Ectodermal cell (in vitro differentiated cells): ENCODE data around the gene EBF3.

Experiments used
- H3K27ac ChIP-seq: 2 replicates; pipeline ENCODE4 v1.7.0; 2013; ENCODE audit warnings: mild to moderate bottlenecking, low read depth, low read length; ENCODE audit not compliant: insufficient read depth, poor library complexity, severe bottlenecking
- H3K27me3 ChIP-seq: 2 replicates; pipeline ENCODE4 v1.7.0; 2013; ENCODE audit warnings: mild to moderate bottlenecking, low read length; ENCODE audit not compliant: insufficient read depth, control insufficient read depth, poor library complexity, severe bottlenecking
- H3K36me3 ChIP-seq: one replicate; pipeline ENCODE4 v1.7.0; 2013; ENCODE audit warnings: low read length; ENCODE audit not compliant: control insufficient read depth, insufficient read depth
- H3K4me1 ChIP-seq: one replicate; pipeline ENCODE4 v1.7.0; 2013; ENCODE audit warnings: low read length; ENCODE audit not compliant: control insufficient read depth, insufficient read depth
- H3K4me3 ChIP-seq: 2 replicates; pipeline ENCODE4 v1.7.0; 2013; ENCODE audit warnings: low read depth, low read length, control low read depth; ENCODE audit not compliant: insufficient read depth
- H3K9me3 ChIP-seq: 2 replicates; pipeline ENCODE4 v1.7.0; 2013; ENCODE audit warnings: mild to moderate bottlenecking, low read length, moderate library complexity; ENCODE audit not compliant: control insufficient read depth
- WGBS, 2 experiments: methylation state at CpG; one replicate each; pipeline ENCODE4 v1.1.7; 2013; ENCODE audit warnings: missing lambda C conversion rate in 2 of 2; 5-methylcytosine and 5-hydroxymethylcytosine counted together

The EBF3 gene

DNA sequence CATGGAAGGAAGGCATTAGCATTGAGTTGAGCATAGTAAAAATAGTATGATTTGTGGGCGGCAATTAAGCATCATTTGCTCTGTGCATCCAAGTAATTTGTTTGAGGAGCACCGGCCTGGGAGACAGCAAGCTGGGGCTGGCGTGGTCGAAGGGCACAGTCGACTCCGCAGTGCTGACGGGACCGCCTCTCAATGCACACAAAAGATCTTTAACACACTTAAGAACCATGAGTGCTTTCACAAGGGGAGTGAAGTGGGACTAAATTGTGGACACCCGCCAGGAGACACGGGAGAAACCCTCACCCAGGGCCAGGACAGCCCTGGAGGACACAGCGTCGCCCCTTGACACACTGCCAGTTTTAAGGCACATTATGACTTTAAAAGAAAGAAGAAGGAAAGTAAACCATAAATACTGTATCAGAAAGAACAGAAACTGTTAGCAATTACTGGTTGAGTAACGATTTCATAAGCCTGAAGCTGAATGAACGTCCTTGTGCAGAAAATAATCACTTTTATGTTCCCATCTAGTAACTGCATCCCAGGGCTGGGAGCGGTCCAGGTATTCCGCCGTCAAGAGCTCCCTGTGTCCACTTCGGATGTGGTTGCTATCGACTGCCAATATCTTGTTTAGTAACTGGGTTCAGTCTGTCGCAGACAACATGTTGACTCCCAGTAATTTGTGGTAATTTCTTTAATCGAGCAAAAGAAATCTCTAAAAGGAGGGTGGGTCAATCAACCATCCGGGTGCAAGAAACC is 102.1 kb downstream of the EBF3 start:
- WGBS, 2 experiments: 88 to 92% methylated on average over 21 to 22 of the region's 22 CpGs
- Histone ChIP-seq H3K27ac (no peak overlapping the region), H3K4me3 (no peak overlapping the region), H3K9me3 (no peaks in the 10 kb centered on the region), H3K27me3 (no peaks in the 10 kb centered on the region), H3K4me1 (peaks cover 8% of the 10 kb centered on the region), H3K36me3 (no peaks in the 10 kb centered on the region)

DNA sequence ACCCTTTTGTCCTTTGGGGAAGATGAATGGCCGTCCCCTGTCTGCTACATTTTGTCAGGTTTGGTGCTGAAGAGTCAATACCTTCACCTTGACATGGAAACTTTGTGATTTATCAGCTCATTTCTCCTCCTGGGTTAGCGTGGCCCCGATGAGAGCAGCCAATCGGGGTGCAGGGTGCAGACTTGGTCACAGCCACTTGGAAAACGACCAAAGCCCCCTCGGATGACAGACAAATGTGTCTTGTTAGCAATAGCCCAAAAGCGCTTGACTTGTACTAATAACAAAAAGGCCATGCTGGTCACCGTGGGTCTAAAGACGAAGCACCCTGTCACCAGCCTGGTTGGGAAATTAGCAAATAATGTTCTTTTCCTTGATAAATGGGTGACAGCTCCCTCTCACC is 103.7 kb downstream of the EBF3 start:
- Histone ChIP-seq H3K27ac (no peak overlapping the region), H3K27me3 (no peaks in the 10 kb centered on the region), H3K4me1 (peaks cover 8% of the 10 kb centered on the region), H3K36me3 (no peaks in the 10 kb centered on the region), H3K9me3 (no peaks in the 10 kb centered on the region), H3K4me3 (no peak overlapping the region)
- 92 to 93% methylated on average over 9 of the region's 9 CpGs for WGBS, 2 experiments

DNA sequence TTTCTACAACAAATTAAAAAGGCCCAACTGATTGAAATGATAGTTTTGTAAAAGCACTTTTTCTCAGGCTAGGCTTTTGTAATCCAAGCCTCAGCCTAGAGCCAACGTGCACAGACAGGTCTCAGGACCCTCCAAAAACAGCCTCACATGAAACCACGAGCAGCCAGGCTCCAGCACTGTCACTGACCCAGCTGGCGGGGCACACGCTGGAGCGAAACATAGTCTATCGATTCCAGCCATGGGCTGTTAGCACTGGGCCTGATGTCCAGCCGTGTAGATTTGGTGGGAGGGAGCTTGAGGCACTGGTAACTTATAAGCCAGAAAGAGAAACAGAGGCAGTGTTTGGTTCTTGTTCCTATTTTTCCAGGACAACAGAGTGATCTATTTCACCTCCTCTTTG is 104.5 kb downstream of the EBF3 start:
- no peaks in the 10 kb centered on the region for H3K36me3 ChIP-seq
- no peak overlapping the region for H3K4me3 ChIP-seq
- H3K4me1 ChIP-seq: peaks cover 8% of the 10 kb centered on the region
- WGBS, 2 experiments: 93 to 97% methylated on average over 7 of the region's 7 CpGs
- H3K9me3 ChIP-seq: no peaks in the 10 kb centered on the region
- H3K27ac ChIP-seq: no peak overlapping the region
- no peaks in the 10 kb centered on the region for H3K27me3 ChIP-seq

DNA sequence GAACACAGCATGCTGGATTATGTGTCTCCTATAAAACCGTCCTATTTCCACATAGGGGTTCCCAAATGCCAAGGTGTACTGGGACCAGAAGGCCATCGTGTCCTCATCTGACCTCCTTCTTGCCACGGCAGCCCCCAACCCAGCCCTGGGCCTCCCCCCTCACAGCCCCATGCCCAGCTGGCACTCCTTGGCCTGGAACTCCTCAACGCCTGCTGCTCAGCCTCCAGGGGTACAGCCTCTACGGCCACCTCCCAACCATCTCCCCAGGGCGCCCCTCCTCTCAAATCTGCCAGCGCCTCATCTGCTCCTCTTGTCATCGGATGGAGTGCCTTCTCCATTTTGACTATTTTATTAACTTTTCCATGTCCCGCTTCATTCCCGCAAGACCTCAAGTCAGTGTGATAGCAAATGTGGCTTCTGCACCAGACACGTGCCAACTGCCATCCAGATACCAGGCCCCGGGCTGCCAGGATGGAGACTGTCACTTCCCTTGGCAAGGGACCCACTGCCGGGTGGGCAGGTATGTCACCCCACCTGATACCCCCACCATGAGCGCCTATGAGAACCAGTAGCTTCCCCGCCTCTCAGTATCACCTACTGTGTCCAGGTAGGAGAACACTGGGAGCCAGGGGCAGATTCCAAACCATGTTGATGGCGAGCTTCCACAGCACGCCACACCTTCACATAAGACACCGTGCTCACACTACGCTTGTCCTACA is 106.7 kb downstream of the EBF3 start:
- Histone ChIP-seq H3K4me1 (no peaks in the 10 kb centered on the region), H3K27me3 (no peaks in the 10 kb centered on the region), H3K4me3 (no peak overlapping the region), H3K36me3 (no peaks in the 10 kb centered on the region), H3K9me3 (no peaks in the 10 kb centered on the region), H3K27ac (no peak overlapping the region)
- 91 to 93% methylated on average over 19 of the region's 19 CpGs for WGBS, 2 experiments

DNA sequence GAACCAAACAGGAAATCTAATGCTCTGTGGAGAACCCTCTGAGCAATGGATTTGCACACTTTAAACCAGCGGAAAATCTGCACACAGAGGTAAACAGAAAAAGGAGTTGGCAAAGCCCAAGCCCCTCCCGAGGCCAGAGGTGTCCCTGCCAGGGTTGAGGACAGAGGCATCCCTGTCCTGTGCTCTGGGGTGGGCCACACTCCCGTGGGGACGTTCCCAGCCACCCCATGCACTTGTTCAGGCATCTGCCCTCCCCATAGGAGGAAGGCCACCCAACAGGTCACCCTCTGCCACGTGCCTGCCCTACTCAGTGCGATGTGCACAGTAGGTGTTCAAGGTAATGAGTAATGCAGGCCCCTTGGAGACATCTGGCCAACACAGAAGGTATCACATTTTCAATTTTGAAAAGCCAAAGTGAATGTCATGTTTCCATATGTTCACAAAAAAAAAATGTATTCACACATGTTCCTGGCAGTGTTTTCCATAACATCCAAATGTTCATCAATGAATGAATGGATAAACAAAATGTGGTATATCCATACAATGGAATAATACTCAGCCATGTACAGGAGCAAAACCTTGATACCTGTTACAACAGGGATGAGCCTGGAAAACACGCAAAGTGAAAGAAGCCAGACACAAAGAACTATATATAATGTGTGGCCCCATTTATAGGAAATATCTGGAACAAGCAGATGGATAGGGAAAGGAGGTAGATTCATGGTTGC is 108.1 kb downstream of the EBF3 start:
- no peaks in the 10 kb centered on the region for H3K27me3 ChIP-seq
- no peak overlapping the region for H3K27ac ChIP-seq
- H3K9me3 ChIP-seq: no peaks in the 10 kb centered on the region
- H3K4me1 ChIP-seq: no peaks in the 10 kb centered on the region
- 85 to 88% methylated on average over 7 of the region's 7 CpGs for WGBS, 2 experiments
- no peak overlapping the region for H3K4me3 ChIP-seq
- no peaks in the 10 kb centered on the region for H3K36me3 ChIP-seq

DNA sequence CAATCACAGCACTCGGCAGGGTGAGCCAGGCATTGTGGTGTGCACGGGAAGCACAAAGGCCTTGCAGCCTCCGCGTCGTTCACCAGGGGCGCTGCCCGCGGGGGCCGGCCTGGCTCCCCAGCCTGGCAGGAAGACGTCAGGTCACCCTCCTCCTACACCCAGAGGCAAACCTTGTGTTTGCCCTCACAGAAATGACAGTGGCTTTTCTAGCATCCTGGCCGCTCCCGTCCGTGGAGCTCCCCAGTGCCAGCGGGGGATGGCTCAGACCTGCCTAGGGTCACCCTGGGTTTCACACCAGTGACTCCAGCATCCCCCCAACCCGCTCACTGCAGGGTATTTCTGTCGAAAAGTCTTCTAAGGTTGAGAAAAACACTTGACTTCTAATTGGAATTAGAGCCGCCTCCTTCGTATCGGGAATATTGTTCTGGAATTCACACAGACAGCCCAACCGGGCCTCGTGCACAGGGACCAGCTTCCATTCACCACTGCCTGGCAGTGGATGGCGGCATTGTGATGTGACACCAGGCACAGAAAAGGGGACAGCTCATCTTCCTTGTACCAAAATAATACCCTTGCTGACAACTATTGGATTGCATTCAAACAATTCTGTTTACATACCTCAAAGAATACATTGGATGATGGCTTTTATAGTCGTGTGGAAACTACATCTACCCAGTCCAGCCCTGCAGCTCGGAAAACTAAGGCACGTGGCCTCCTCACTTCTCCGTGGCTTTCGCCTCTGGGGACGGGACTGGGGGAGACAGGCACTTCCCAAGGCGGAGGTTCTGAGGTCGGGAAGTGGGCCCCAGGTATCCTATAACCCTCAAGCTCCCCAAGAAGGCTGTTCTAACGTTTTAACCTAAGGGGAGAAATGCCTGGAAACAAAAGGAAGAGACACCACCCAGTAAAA is 109.0 kb downstream of the EBF3 start:
- no peak overlapping the region for H3K27ac ChIP-seq
- 91% methylated on average over 31 of the region's 31 CpGs for WGBS, 2 experiments
- no peaks in the 10 kb centered on the region for H3K9me3 ChIP-seq
- no peak overlapping the region for H3K4me3 ChIP-seq
- no peaks in the 10 kb centered on the region for H3K27me3 ChIP-seq
- H3K36me3 ChIP-seq: no peaks in the 10 kb centered on the region
- no peaks in the 10 kb centered on the region for H3K4me1 ChIP-seq

DNA sequence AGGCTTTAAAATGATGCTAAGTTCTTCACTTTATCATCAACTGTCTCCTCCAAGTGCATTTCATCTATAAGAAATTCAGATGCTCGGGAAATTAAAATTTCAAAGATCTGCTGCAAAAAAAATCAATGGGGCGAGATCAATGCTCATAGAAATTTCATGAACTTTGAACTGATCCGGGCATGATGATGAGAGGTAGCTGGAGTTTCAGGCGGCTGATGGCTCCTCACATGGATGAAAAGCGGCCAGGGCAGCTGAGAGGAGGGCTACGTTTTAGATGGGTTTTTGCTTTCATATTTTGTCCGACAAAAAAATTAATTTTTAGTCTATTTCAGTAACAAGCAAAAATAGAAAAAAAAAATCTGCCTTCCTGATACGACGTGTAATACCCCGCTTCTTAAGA is 109.9 kb downstream of the EBF3 start:
- no peaks in the 10 kb centered on the region for H3K9me3 ChIP-seq
- no peaks in the 10 kb centered on the region for H3K4me1 ChIP-seq
- no peak overlapping the region for H3K27ac ChIP-seq
- 87 to 91% methylated on average over 10 of the region's 10 CpGs for WGBS, 2 experiments
- no peaks in the 10 kb centered on the region for H3K27me3 ChIP-seq
- H3K36me3 ChIP-seq: no peaks in the 10 kb centered on the region
- no peak overlapping the region for H3K4me3 ChIP-seq

DNA sequence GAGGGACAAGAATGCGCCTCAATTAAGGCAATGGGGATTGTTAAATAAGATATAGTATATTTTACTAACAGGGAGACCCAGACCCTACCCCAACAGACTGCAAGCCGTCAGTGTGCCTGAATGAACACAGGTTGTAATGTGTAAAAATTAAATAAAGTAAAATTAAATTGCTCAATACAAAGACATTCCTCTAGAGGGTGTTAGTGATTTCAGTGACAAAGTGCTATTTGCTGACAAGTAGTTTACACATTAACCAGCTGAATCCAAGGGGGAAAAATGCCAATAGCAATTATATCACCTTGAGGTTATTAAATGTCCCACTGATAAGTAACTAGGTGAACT is 110.5 kb downstream of the EBF3 start:
- H3K4me3 ChIP-seq: no peak overlapping the region
- no peak overlapping the region for H3K27ac ChIP-seq
- no peaks in the 10 kb centered on the region for H3K36me3 ChIP-seq
- H3K9me3 ChIP-seq: no peaks in the 10 kb centered on the region
- H3K4me1 ChIP-seq: no peaks in the 10 kb centered on the region
- no peaks in the 10 kb centered on the region for H3K27me3 ChIP-seq
- WGBS, 2 experiments: no CpG with 5 or more reads among the region's 2 CpGs

DNA sequence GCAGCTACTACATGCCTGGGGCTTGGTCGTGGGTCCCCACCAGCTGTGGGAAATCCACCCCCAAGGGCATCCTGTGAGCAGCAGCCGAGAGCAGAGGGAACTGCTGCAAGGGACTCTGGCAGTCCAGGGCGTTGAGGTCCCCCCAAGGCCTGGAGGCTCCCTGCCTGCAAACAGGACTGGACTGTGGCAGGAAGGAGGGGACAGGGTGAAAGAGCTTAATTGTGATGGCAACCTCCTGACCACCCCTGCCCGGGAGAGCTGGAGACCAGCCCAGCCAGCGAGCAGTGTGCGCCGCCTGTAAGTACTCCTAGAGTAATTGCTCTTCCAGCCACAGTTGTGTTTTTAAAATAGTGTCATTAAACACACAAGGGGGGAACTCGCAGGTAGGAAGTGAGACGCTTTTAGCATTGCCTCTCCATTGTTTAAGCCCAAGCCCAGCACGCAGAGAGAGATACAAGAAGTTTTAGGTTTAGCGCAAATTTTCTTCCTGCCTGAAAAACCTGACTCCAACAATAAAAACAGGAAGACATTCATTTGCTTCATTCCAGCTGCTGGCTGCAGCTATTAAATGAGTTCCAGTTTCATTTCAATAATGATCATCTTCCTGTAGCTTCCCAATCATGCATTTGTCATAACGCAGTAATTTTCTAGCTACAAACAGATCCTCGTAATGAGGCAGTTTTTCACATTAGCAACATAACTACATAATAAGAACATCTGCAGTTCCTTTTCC is 111.1 kb downstream of the EBF3 start:
- H3K27me3 ChIP-seq: no peaks in the 10 kb centered on the region
- H3K4me3 ChIP-seq: no peak overlapping the region
- no peaks in the 10 kb centered on the region for H3K4me1 ChIP-seq
- no peaks in the 10 kb centered on the region for H3K9me3 ChIP-seq
- no peaks in the 10 kb centered on the region for H3K36me3 ChIP-seq
- WGBS, 2 experiments: 81 to 84% methylated on average over 13 of the region's 13 CpGs
- H3K27ac ChIP-seq: no peak overlapping the region
